ENCODE results near the gene PSME1. TPM values are rescaled to one million over a fixed set of nuclear protein-coding genes. Genes with fewer than 3 reads are reported as not detected.

PSME1 gene
- polyA plus RNA-seq, 2 of the 4 experiments (the other 2 are of a cell fraction): 83.6 to 124 TPM

DNA sequence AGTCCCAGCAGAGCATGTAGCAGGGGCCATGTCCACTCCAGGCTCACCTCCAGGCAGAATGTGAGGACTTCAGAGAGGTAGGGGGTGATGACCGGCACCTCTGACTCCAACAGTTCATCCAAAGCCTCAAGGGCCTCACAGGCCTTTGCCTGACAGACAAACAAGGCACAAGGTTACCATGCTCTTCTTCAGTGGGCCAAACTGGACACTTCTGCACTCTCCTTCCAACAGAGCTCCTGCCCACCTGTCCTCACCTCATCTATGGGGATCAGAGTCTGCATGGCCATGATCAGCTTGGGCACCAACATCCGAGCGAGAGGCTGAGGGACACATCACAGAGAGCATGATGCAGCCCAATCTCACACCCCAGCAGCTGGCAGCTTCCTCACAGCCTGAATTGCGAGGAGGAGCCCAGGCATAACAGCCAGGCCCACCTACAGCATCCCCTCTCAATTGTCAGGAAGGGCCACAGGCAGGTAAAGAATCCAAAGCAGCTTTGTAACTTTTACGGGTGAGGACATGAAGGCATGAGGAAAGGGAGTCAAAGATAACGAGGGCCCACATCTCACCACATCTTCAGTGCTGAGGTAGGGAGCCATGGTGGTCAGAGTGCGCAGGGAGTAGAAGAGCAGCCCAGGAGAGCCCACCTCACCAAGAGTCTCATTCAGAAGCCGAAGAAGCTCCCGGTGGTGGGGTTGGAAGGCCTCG, 51.0 kb downstream of the PSME1 start:
- DNase-seq (ENCODE audit: low read depth in 1 of 2, low spot score in 1 of 2): no peak
- Histone ChIP-seq H3K4me1 (peaks cover 16% of the 10 kb centered on the region), H3K9me3 (no peaks in the 10 kb centered on the region), H3K27ac (peak overlapping the region in 1 of 2 experiments; percentile 98; a peak in 1 of 6 replicates), H3K4me2 (peak overlapping the region; percentile 88), H3K4me3 (no peak overlapping the region; the same call in 1 of the 3 replicates)
- FAIRE-seq: no peak
- ChIA-PET POLR2A (no interaction called here), CTCF (interaction anchor here (1.0 to 2.1 kb wide), 6 partner anchors 26 to 78 kb away, joined by 3 to 12 read pairs (median 5); partner anchors contain the start of genes EMC9, IRF9 and MDP1)
- 89% methylated on average over 8 of the region's 10 CpGs for WGBS (ENCODE audit: missing lambda C conversion rate)
- TF ChIP-seq HDAC2 (IDR thresholded peaks at IDR 0.05): no peak
- no peak for TF ChIP-seq HOXA7 (CRISPR knock-in tag; IDR thresholded peaks at IDR 0.05)
- TF ChIP-seq GATA3 (IDR thresholded peaks at IDR 0.05; ENCODE audit: borderline replicate concordance): no peak
- TF ChIP-seq ZC3H11A (IDR thresholded peaks at IDR 0.05): no peak
- TF ChIP-seq NR3C1 (IDR thresholded peaks at IDR 0.05): no peak
- TF ChIP-seq ZFP36 (IDR thresholded peaks at IDR 0.05; ENCODE audit: borderline replicate concordance, partially characterized antibody): no peak
- no peak for TF ChIP-seq CHD2 (IDR thresholded peaks at IDR 0.05; ENCODE audit: low read length, partially characterized antibody)
- TF ChIP-seq, protein P1, sequence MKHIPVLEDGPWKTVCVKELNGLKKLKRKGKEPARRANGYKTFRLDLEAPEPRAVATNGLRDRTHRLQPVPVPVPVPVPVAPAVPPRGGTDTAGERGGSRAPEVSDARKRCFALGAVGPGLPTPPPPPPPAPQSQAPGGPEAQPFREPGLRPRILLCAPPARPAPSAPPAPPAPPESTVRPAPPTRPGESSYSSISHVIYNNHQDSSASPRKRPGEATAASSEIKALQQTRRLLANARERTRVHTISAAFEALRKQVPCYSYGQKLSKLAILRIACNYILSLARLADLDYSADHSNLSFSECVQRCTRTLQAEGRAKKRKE (CRISPR knock-in tag; IDR thresholded peaks at IDR 0.05; ENCODE audit: low read depth): no peak
- TF ChIP-seq, protein P2, sequence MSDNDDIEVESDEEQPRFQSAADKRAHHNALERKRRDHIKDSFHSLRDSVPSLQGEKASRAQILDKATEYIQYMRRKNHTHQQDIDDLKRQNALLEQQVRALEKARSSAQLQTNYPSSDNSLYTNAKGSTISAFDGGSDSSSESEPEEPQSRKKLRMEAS (IDR thresholded peaks at IDR 0.05): no peak
- TF ChIP-seq, protein P3, sequence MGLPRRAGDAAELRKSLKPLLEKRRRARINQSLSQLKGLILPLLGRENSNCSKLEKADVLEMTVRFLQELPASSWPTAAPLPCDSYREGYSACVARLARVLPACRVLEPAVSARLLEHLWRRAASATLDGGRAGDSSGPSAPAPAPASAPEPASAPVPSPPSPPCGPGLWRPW (IDR thresholded peaks at IDR 0.05): no peak
- no peak for TF ChIP-seq ESRRA (IDR thresholded peaks at IDR 0.05; ENCODE audit: borderline replicate concordance, low read length)
- TF ChIP-seq KDM5A (IDR thresholded peaks at IDR 0.05): no peak
- ATAC-seq: no peak

DNA sequence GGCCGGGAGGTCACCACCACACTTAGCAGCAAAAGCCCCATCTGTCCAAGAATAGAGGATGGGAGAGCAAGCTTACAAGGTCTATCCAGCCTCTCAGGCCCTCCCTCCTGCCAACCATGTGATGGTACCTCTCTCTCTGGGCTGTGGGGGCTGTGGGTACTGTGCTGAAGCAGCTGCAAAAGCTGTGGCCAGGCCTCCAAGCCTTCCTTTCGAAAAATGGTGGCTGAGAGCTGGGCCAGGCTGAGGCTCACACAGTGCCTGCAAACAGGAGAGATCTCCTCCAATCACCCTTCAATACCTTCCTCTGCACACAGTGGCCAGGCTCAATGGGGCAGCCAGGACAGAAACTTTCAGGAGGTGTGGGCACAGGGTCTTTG, 51.5 kb downstream of the PSME1 start:
- DNase-seq (ENCODE audit: low read depth in 1 of 2, low spot score in 1 of 2) (no peak), FAIRE-seq (no peak), ATAC-seq (no peak)
- Histone ChIP-seq H3K9me3 (no peaks in the 10 kb centered on the region), H3K4me1 (peaks cover 16% of the 10 kb centered on the region), H3K27ac (peak overlapping the region in 1 of 2 experiments; percentile 98; a peak in 4 of 6 replicates), H3K4me2 (peak overlapping the region; percentile 88), H3K4me3 (peak overlapping the region; percentile 97)
- TF ChIP-seq CHD2 (IDR thresholded peaks at IDR 0.05; ENCODE audit: low read length, partially characterized antibody): no peak
- TF ChIP-seq, protein P4, sequence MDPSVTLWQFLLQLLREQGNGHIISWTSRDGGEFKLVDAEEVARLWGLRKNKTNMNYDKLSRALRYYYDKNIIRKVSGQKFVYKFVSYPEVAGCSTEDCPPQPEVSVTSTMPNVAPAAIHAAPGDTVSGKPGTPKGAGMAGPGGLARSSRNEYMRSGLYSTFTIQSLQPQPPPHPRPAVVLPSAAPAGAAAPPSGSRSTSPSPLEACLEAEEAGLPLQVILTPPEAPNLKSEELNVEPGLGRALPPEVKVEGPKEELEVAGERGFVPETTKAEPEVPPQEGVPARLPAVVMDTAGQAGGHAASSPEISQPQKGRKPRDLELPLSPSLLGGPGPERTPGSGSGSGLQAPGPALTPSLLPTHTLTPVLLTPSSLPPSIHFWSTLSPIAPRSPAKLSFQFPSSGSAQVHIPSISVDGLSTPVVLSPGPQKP (IDR thresholded peaks at IDR 0.05; ENCODE audit: low read depth, low read length): no peak
- TF ChIP-seq, protein P5, sequence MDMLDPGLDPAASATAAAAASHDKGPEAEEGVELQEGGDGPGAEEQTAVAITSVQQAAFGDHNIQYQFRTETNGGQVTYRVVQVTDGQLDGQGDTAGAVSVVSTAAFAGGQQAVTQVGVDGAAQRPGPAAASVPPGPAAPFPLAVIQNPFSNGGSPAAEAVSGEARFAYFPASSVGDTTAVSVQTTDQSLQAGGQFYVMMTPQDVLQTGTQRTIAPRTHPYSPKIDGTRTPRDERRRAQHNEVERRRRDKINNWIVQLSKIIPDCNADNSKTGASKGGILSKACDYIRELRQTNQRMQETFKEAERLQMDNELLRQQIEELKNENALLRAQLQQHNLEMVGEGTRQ (IDR thresholded peaks at IDR 0.05): no peak
- TF ChIP-seq EHF (CRISPR knock-in tag; IDR thresholded peaks at IDR 0.05): no peak
- TF ChIP-seq GATA3 (IDR thresholded peaks at IDR 0.05; ENCODE audit: borderline replicate concordance): no peak
- TF ChIP-seq, protein P3 (IDR thresholded peaks at IDR 0.05): no peak
- TF ChIP-seq FOSL2 (IDR thresholded peaks at IDR 0.05): no peak
- TF ChIP-seq FOSL2 (CRISPR knock-in tag; IDR thresholded peaks at IDR 0.05): no peak
- 53% methylated on average over 2 of the region's 2 CpGs for WGBS (ENCODE audit: missing lambda C conversion rate)
- CTCF ChIA-PET: interaction anchor here (1.1 to 2.1 kb wide), 5 partner anchors 27 to 79 kb away, joined by 3 to 12 read pairs (median 5); partner anchors contain the start of genes EMC9, IRF9 and MDP1
- POLR2A ChIA-PET: no interaction called here

Small RNA genes lying within 50 kb of the gene (small RNA-seq; reads per million reads assigned to genes)
- gene IPO4: 0 to 5.4 (median 0.60) reads per million in 6 experiments
- gene IRF9: 0 to 0.08 (median 0) reads per million in 6 experiments
- 0 to 2.4 (median 1.2) reads per million in 6 experiments for gene RNA5SP383

Other genes starting within 250 kb of the PSME1 start
Only the 30 nearest of the 31 such genes appear.
- gene DHRS4, start 182.4 kb upstream of the PSME1 start, polyA plus RNA-seq (2011; rRNA removed): 26.5 and 28.5 TPM in 2 replicates
- 60.9 to 64.8 TPM (median 62.7 TPM) in 3 replicates for gene DHRS4, start 182.4 kb upstream of the PSME1 start, polyA plus RNA-seq (2017; fragmentation: RNase III; extraction: RNeasy Plus Mini Kit Qiagen cat#74134 plus additional on column Dnase treatment)
- 18.8 and 23.4 TPM in 2 replicates for gene DHRS4L2, start 147.3 kb upstream of the PSME1 start, polyA plus RNA-seq (2011; rRNA removed)
- gene DHRS4L2, start 147.3 kb upstream of the PSME1 start, polyA plus RNA-seq (2017; fragmentation: RNase III; extraction: RNeasy Plus Mini Kit Qiagen cat#74134 plus additional on column Dnase treatment): 25.6 to 28.1 TPM (median 27.0 TPM) in 3 replicates
- 0.45 and 0.79 TPM in 2 replicates for gene CARMIL3, start 84.2 kb upstream of the PSME1 start, polyA plus RNA-seq (2011; rRNA removed)
- gene CARMIL3, start 84.2 kb upstream of the PSME1 start, polyA plus RNA-seq (2017; fragmentation: RNase III; extraction: RNeasy Plus Mini Kit Qiagen cat#74134 plus additional on column Dnase treatment): 0.60 to 0.98 TPM (median 0.94 TPM) in 3 replicates
- not detected in 2 replicates for gene CPNE6, start 64.6 kb upstream of the PSME1 start, polyA plus RNA-seq (2011; rRNA removed)
- not detected in 3 replicates for gene CPNE6, start 64.6 kb upstream of the PSME1 start, polyA plus RNA-seq (2017; fragmentation: RNase III; extraction: RNeasy Plus Mini Kit Qiagen cat#74134 plus additional on column Dnase treatment)
- gene PCK2, start 41.9 kb upstream of the PSME1 start, polyA plus RNA-seq (2011; rRNA removed): 52.1 and 60.2 TPM in 2 replicates
- gene PCK2, start 41.9 kb upstream of the PSME1 start, polyA plus RNA-seq (2017; fragmentation: RNase III; extraction: RNeasy Plus Mini Kit Qiagen cat#74134 plus additional on column Dnase treatment): 16.9 to 20.7 TPM (median 18.8 TPM) in 3 replicates
- 27.9 and 30.2 TPM in 2 replicates for gene DCAF11, start 21.4 kb upstream of the PSME1 start, polyA plus RNA-seq (2011; rRNA removed)
- gene DCAF11, start 21.4 kb upstream of the PSME1 start, polyA plus RNA-seq (2017; fragmentation: RNase III; extraction: RNeasy Plus Mini Kit Qiagen cat#74134 plus additional on column Dnase treatment): 22.2 to 31.4 TPM (median 30.7 TPM) in 3 replicates
- 0.86 and 0.97 TPM in 2 replicates for gene NRL, start 21.2 kb upstream of the PSME1 start, polyA plus RNA-seq (2011; rRNA removed)
- gene NRL, start 21.2 kb upstream of the PSME1 start, polyA plus RNA-seq (2017; fragmentation: RNase III; extraction: RNeasy Plus Mini Kit Qiagen cat#74134 plus additional on column Dnase treatment): 0.84 to 0.93 TPM (median 0.88 TPM) in 3 replicates
- gene FITM1, start 5.5 kb upstream of the PSME1 start, polyA plus RNA-seq (2011; rRNA removed): 0.06 TPM in 1 of 2 replicates, not detected in the other
- 0.36 TPM in 1 of 3 replicates, not detected in the others for gene FITM1, start 5.5 kb upstream of the PSME1 start, polyA plus RNA-seq (2017; fragmentation: RNase III; extraction: RNeasy Plus Mini Kit Qiagen cat#74134 plus additional on column Dnase treatment)
- 20.7 and 21.5 TPM in 2 replicates for gene EMC9, start 5.4 kb downstream of the PSME1 start, polyA plus RNA-seq (2011; rRNA removed)
- gene EMC9, start 5.4 kb downstream of the PSME1 start, polyA plus RNA-seq (2017; fragmentation: RNase III; extraction: RNeasy Plus Mini Kit Qiagen cat#74134 plus additional on column Dnase treatment): 46.5 to 51.7 TPM (median 48.5 TPM) in 3 replicates
- 137 and 168 TPM in 2 replicates for gene PSME2, start 10.4 kb downstream of the PSME1 start, polyA plus RNA-seq (2011; rRNA removed)
- 144 to 193 TPM (median 161 TPM) in 3 replicates for gene PSME2, start 10.4 kb downstream of the PSME1 start, polyA plus RNA-seq (2017; fragmentation: RNase III; extraction: RNeasy Plus Mini Kit Qiagen cat#74134 plus additional on column Dnase treatment)
- gene RNF31, start 11.3 kb downstream of the PSME1 start, polyA plus RNA-seq (2011; rRNA removed): 5.7 and 19.1 TPM in 2 replicates
- 20.2 to 25.3 TPM (median 20.8 TPM) in 3 replicates for gene RNF31, start 11.3 kb downstream of the PSME1 start, polyA plus RNA-seq (2017; fragmentation: RNase III; extraction: RNeasy Plus Mini Kit Qiagen cat#74134 plus additional on column Dnase treatment)
- gene IRF9, start 25.1 kb downstream of the PSME1 start, polyA plus RNA-seq (2011; rRNA removed): 23.1 and 30.2 TPM in 2 replicates
- 14.4 to 24.2 TPM (median 19.0 TPM) in 3 replicates for gene IRF9, start 25.1 kb downstream of the PSME1 start, polyA plus RNA-seq (2017; fragmentation: RNase III; extraction: RNeasy Plus Mini Kit Qiagen cat#74134 plus additional on column Dnase treatment)
- gene REC8, start 35.9 kb downstream of the PSME1 start, polyA plus RNA-seq (2011; rRNA removed): 1.9 and 2.8 TPM in 2 replicates
- gene REC8, start 35.9 kb downstream of the PSME1 start, polyA plus RNA-seq (2017; fragmentation: RNase III; extraction: RNeasy Plus Mini Kit Qiagen cat#74134 plus additional on column Dnase treatment): 4.2 to 5.1 TPM (median 4.4 TPM) in 3 replicates
- 37.1 and 45.3 TPM in 2 replicates for gene IPO4, start 52.6 kb downstream of the PSME1 start, polyA plus RNA-seq (2011; rRNA removed)
- 86.1 to 95.8 TPM (median 91.7 TPM) in 3 replicates for gene IPO4, start 52.6 kb downstream of the PSME1 start, polyA plus RNA-seq (2017; fragmentation: RNase III; extraction: RNeasy Plus Mini Kit Qiagen cat#74134 plus additional on column Dnase treatment)
- 48.0 and 74.9 TPM in 2 replicates for gene TM9SF1, start 59.2 kb downstream of the PSME1 start, polyA plus RNA-seq (2011; rRNA removed)
- gene TM9SF1, start 59.2 kb downstream of the PSME1 start, polyA plus RNA-seq (2017; fragmentation: RNase III; extraction: RNeasy Plus Mini Kit Qiagen cat#74134 plus additional on column Dnase treatment): 51.5 to 62.2 TPM (median 60.1 TPM) in 3 replicates
- gene TSSK4, start 69.5 kb downstream of the PSME1 start, polyA plus RNA-seq (2011; rRNA removed): 0.09 TPM in 1 of 2 replicates, not detected in the other
- 0.13 TPM in 1 of 3 replicates, not detected in the others for gene TSSK4, start 69.5 kb downstream of the PSME1 start, polyA plus RNA-seq (2017; fragmentation: RNase III; extraction: RNeasy Plus Mini Kit Qiagen cat#74134 plus additional on column Dnase treatment)
- 74.9 and 102 TPM in 2 replicates for gene CHMP4A, start 77.3 kb downstream of the PSME1 start, polyA plus RNA-seq (2011; rRNA removed)
- gene CHMP4A, start 77.3 kb downstream of the PSME1 start, polyA plus RNA-seq (2017; fragmentation: RNase III; extraction: RNeasy Plus Mini Kit Qiagen cat#74134 plus additional on column Dnase treatment): 112 to 124 TPM (median 117 TPM) in 3 replicates
- gene MDP1, start 79.9 kb downstream of the PSME1 start, polyA plus RNA-seq (2011; rRNA removed): 31.8 and 38.6 TPM in 2 replicates
- gene MDP1, start 79.9 kb downstream of the PSME1 start, polyA plus RNA-seq (2017; fragmentation: RNase III; extraction: RNeasy Plus Mini Kit Qiagen cat#74134 plus additional on column Dnase treatment): 21.0 to 21.6 TPM (median 21.4 TPM) in 3 replicates
- 381 and 433 TPM in 2 replicates for gene NEDD8, start 96.2 kb downstream of the PSME1 start, polyA plus RNA-seq (2011; rRNA removed)
- 561 to 594 TPM (median 589 TPM) in 3 replicates for gene NEDD8, start 96.2 kb downstream of the PSME1 start, polyA plus RNA-seq (2017; fragmentation: RNase III; extraction: RNeasy Plus Mini Kit Qiagen cat#74134 plus additional on column Dnase treatment)
- 91.7 and 108 TPM in 2 replicates for gene GMPR2, start 96.7 kb downstream of the PSME1 start, polyA plus RNA-seq (2011; rRNA removed)
- 64.8 to 71.2 TPM (median 70.0 TPM) in 3 replicates for gene GMPR2, start 96.7 kb downstream of the PSME1 start, polyA plus RNA-seq (2017; fragmentation: RNase III; extraction: RNeasy Plus Mini Kit Qiagen cat#74134 plus additional on column Dnase treatment)
- gene TINF2, start 106.4 kb downstream of the PSME1 start, polyA plus RNA-seq (2011; rRNA removed): 51.3 and 73.0 TPM in 2 replicates
- 33.1 to 44.5 TPM (median 38.5 TPM) in 3 replicates for gene TINF2, start 106.4 kb downstream of the PSME1 start, polyA plus RNA-seq (2017; fragmentation: RNase III; extraction: RNeasy Plus Mini Kit Qiagen cat#74134 plus additional on column Dnase treatment)
- gene TGM1, start 127.0 kb downstream of the PSME1 start, polyA plus RNA-seq (2011; rRNA removed): 0.61 and 1.7 TPM in 2 replicates
- 1.3 to 1.8 TPM (median 1.4 TPM) in 3 replicates for gene TGM1, start 127.0 kb downstream of the PSME1 start, polyA plus RNA-seq (2017; fragmentation: RNase III; extraction: RNeasy Plus Mini Kit Qiagen cat#74134 plus additional on column Dnase treatment)
- 18.6 and 22.4 TPM in 2 replicates for gene RABGGTA, start 135.4 kb downstream of the PSME1 start, polyA plus RNA-seq (2011; rRNA removed)
- gene RABGGTA, start 135.4 kb downstream of the PSME1 start, polyA plus RNA-seq (2017; fragmentation: RNase III; extraction: RNeasy Plus Mini Kit Qiagen cat#74134 plus additional on column Dnase treatment): 17.2 to 23.1 TPM (median 21.9 TPM) in 3 replicates
- 17.4 and 17.9 TPM in 2 replicates for gene DHRS1, start 163.6 kb downstream of the PSME1 start, polyA plus RNA-seq (2011; rRNA removed)
- gene DHRS1, start 163.6 kb downstream of the PSME1 start, polyA plus RNA-seq (2017; fragmentation: RNase III; extraction: RNeasy Plus Mini Kit Qiagen cat#74134 plus additional on column Dnase treatment): 13.8 to 15.2 TPM (median 15.1 TPM) in 3 replicates
- gene NOP9, start 163.7 kb downstream of the PSME1 start, polyA plus RNA-seq (2011; rRNA removed): 16.5 and 23.6 TPM in 2 replicates
- gene NOP9, start 163.7 kb downstream of the PSME1 start, polyA plus RNA-seq (2017; fragmentation: RNase III; extraction: RNeasy Plus Mini Kit Qiagen cat#74134 plus additional on column Dnase treatment): 23.0 to 24.5 TPM (median 24.2 TPM) in 3 replicates
- 0.31 and 0.32 TPM in 2 replicates for gene CIDEB, start 171.8 kb downstream of the PSME1 start, polyA plus RNA-seq (2011; rRNA removed)
- 0.33 to 0.99 TPM (median 0.79 TPM) in 3 replicates for gene CIDEB, start 171.8 kb downstream of the PSME1 start, polyA plus RNA-seq (2017; fragmentation: RNase III; extraction: RNeasy Plus Mini Kit Qiagen cat#74134 plus additional on column Dnase treatment)
- 5.8 and 7.6 TPM in 2 replicates for gene LTB4R2, start 173.9 kb downstream of the PSME1 start, polyA plus RNA-seq (2011; rRNA removed)
- gene LTB4R2, start 173.9 kb downstream of the PSME1 start, polyA plus RNA-seq (2017; fragmentation: RNase III; extraction: RNeasy Plus Mini Kit Qiagen cat#74134 plus additional on column Dnase treatment): 8.4 to 9.9 TPM (median 8.6 TPM) in 3 replicates
- 10.2 and 13.2 TPM in 2 replicates for gene LTB4R, start 175.3 kb downstream of the PSME1 start, polyA plus RNA-seq (2011; rRNA removed)
- gene LTB4R, start 175.3 kb downstream of the PSME1 start, polyA plus RNA-seq (2017; fragmentation: RNase III; extraction: RNeasy Plus Mini Kit Qiagen cat#74134 plus additional on column Dnase treatment): 8.3 to 9.4 TPM (median 8.3 TPM) in 3 replicates
- not detected in 2 replicates for gene ADCY4, start 198.9 kb downstream of the PSME1 start, polyA plus RNA-seq (2011; rRNA removed)
- not detected in 3 replicates for gene ADCY4, start 198.9 kb downstream of the PSME1 start, polyA plus RNA-seq (2017; fragmentation: RNase III; extraction: RNeasy Plus Mini Kit Qiagen cat#74134 plus additional on column Dnase treatment)
- not detected in 2 replicates for gene RIPK3, start 203.8 kb downstream of the PSME1 start, polyA plus RNA-seq (2011; rRNA removed)
- gene RIPK3, start 203.8 kb downstream of the PSME1 start, polyA plus RNA-seq (2017; fragmentation: RNase III; extraction: RNeasy Plus Mini Kit Qiagen cat#74134 plus additional on column Dnase treatment): not detected in 3 replicates

All from A549 (cell line).